ENCODE measurements around the gene PBX3. TPM values are rescaled to one million over a fixed set of nuclear protein-coding genes. Genes with fewer than 3 reads are reported as not detected.

The PBX3 gene
- total RNA-seq (2022; extraction: Qiagen RNA extraction): 11.5 to 12.9 TPM (median 12.1 TPM) in 5 replicates

GRCh38 chr9:125747053-125747764, at the start of gene PBX3:
Gene PBX3 (plus strand): TSS chr9:125747373.

GRCh38 chr9:125706651-125707471, 40.3 kb upstream of the PBX3 start, which contains the start of gene MAPKAP1:
Gene MAPKAP1 (minus strand): TSS chr9:125707208. CDS start chr9:125672574, 34,634 bp downstream.

Other genes with a start within 250 kb of the PBX3 start
- gene MAPKAP1, start 40.2 kb upstream of the PBX3 start, total RNA-seq (2022; extraction: Qiagen RNA extraction): 67.2 to 82.6 TPM (median 78.8 TPM) in 5 replicates

Data from A549 treated with dexamethasone at 1 μM for 4 hours (cell line).